ENCODE results near the gene MBD6. TPM values are rescaled to one million over a fixed set of nuclear protein-coding genes. Genes with fewer than 3 reads are reported as not detected.

Gene MBD6
- total RNA-seq, 4 donors from 2014 or later, result 36.6 to 155 (median 51.0) TPM

DNA sequence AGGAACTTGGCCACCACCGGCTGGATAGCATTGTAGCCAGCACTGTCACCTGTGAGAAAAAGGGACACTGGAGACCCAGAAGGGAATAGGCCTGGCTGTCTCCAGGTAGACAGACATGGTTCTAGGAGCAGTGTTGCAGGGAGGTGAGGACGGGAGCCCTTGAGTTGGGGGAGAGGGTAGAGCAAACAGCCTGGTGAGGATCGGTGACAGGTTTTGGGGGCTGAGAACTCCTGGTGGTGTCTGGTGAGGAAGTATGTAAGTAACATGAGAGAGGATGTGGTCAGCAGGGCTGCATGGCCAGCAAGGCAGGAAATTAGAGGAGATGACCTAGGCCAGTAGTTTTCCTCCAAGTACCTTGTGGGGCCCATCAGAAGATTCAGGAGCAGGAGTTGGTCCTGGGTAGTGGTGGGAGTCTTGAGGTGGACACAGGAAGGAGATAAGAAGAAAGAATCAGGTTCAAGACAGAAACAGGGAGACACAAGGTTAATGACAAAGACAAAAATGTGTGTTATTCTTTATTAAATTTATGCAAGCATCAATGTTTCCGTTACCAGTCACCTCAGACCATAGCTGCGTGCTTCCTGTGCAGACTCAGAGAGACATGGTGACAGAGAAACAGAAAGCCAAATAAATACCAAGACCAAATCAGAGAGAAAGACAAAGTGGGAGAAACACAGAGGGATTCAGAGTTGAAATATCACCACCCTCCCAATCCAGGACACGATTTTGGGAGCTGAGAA lies 43.1 kb upstream of the MBD6 start, which contains the start of gene ARHGAP9:
ARHGAP9 (minus strand) TSS at position 491 of the 740 bp plus-strand sequence; CDS start at position 31, 460 bp downstream.
- Histone ChIP-seq H3K4me1 (peaks cover 15 to 33% (median 16%) of the 10 kb centered on the region in 4 donors), H3K27ac (peak within 1 kb of the TSS; percentile 65 to 81 (median 78)), H3K36me3 (no peaks in the 10 kb centered on the region), H3K27me3 (peaks cover 71% of the 10 kb centered on the region), H3K9me3 (no peaks in the 10 kb centered on the region), H3K4me3 (peak within 1 kb of the TSS in 1 of 4 donors; percentile 44)
- DNase-seq, result no peak
- in situ Hi-C loops (cut with MboI; ENCODE audit: low pct_ligation_motif_present in 1 of 4, low pct_unique_long_range_greater_than_20kb in 1 of 4, low sequenced_read_pairs in 3 of 4) (no loop called here), intact Hi-C loops (cut with DNase I; ENCODE audit: low total_unique reads) (no loop called here)
- 48 to 58% methylated on average over 4 to 6 of the region's 6 CpGs for WGBS, 2 donors (ENCODE audit: low coverage in 1 of 2)
- TF ChIP-seq, protein P1, sequence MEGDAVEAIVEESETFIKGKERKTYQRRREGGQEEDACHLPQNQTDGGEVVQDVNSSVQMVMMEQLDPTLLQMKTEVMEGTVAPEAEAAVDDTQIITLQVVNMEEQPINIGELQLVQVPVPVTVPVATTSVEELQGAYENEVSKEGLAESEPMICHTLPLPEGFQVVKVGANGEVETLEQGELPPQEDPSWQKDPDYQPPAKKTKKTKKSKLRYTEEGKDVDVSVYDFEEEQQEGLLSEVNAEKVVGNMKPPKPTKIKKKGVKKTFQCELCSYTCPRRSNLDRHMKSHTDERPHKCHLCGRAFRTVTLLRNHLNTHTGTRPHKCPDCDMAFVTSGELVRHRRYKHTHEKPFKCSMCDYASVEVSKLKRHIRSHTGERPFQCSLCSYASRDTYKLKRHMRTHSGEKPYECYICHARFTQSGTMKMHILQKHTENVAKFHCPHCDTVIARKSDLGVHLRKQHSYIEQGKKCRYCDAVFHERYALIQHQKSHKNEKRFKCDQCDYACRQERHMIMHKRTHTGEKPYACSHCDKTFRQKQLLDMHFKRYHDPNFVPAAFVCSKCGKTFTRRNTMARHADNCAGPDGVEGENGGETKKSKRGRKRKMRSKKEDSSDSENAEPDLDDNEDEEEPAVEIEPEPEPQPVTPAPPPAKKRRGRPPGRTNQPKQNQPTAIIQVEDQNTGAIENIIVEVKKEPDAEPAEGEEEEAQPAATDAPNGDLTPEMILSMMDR (IDR thresholded peaks at IDR 0.05), result no peak
- peak in 1 of 3 donors; percentile 8 for TF ChIP-seq POLR2AphosphoS5 (IDR thresholded peaks at IDR 0.05)
- TF ChIP-seq EP300 (IDR thresholded peaks at IDR 0.05; ENCODE audit: low read depth), result no peak
- TF ChIP-seq POLR2A (IDR thresholded peaks at IDR 0.05), result peak; percentile 24

DNA sequence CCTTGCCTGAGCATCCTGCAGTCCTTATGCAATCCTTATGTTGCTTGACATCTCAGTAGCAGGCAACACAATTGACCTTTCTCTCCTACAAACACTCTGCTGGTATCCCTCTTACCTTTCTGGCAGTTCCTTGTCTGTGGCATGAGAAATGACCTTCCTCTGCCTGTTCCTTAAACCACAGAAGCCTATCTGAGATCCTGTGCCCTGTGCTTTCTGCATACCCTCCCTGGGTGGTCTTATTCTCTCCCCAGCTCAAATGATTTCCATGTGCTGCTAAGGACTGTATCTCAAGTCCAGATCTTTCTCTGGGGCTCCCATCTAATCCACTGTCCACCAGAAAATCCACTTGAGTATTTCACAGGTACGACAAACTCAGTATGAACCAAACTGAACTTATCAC lies 41.0 kb upstream of the MBD6 start:
- Histone ChIP-seq H3K4me1 (peaks cover 0 to 14% (median 0%) of the 10 kb centered on the region in 4 donors), H3K4me3 (no peak overlapping the region), H3K27ac (no peak overlapping the region), H3K36me3 (no peaks in the 10 kb centered on the region), H3K9me3 (no peaks in the 10 kb centered on the region), H3K27me3 (peaks cover 50% of the 10 kb centered on the region)
- intact Hi-C loops (cut with DNase I; ENCODE audit: low total_unique reads), result no loop called here
- no peak for TF ChIP-seq EP300 (IDR thresholded peaks at IDR 0.05; ENCODE audit: low read depth)
- TF ChIP-seq, protein P1 (IDR thresholded peaks at IDR 0.05), result no peak
- TF ChIP-seq POLR2AphosphoS5 (IDR thresholded peaks at IDR 0.05), result no peak
- TF ChIP-seq POLR2A (IDR thresholded peaks at IDR 0.05), result no peak
- WGBS, 2 donors (ENCODE audit: low coverage in 1 of 2), result 65% methylated on average over 1 of the region's 1 CpG; no CpG with 5 or more reads in 1 of the 2 donors
- DNase-seq, result no peak
- in situ Hi-C loops (cut with MboI; ENCODE audit: low pct_ligation_motif_present in 1 of 4, low pct_unique_long_range_greater_than_20kb in 1 of 4, low sequenced_read_pairs in 3 of 4), result no loop called here

DNA sequence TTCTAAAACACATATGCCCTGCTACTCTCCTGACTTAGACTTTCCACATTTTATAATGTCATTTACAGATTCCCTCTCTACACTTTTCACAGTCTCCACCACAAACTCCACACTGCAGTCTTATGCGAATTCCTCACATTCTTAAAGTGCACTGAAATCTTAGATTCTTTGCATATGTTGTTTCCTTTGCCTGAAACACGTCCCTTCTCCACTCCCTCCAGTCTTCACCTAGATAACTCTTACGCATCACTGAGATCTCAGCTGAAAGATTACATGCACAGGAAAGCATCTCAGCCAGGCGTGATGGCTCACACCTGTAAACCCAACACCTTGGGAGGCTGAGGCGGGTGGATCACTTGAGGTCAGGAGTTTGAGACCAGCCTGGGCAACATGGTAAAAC lies 39.2 kb upstream of the MBD6 start:
- in situ Hi-C loops (cut with MboI; ENCODE audit: low pct_ligation_motif_present in 1 of 4, low pct_unique_long_range_greater_than_20kb in 1 of 4, low sequenced_read_pairs in 3 of 4) (no loop called here), intact Hi-C loops (cut with DNase I; ENCODE audit: low total_unique reads) (no loop called here)
- WGBS, 2 donors (ENCODE audit: low coverage in 1 of 2), result 60 to 62% methylated on average over 3 to 5 of the region's 5 CpGs
- Histone ChIP-seq H3K27ac (no peak overlapping the region), H3K9me3 (no peaks in the 10 kb centered on the region), H3K27me3 (peaks cover 34% of the 10 kb centered on the region), H3K4me3 (no peak overlapping the region), H3K36me3 (no peaks in the 10 kb centered on the region), H3K4me1 (peaks cover 0 to 20% (median 4%) of the 10 kb centered on the region in 4 donors)
- no peak for DNase-seq
- TF ChIP-seq POLR2AphosphoS5 (IDR thresholded peaks at IDR 0.05) (no peak), EP300 (IDR thresholded peaks at IDR 0.05; ENCODE audit: low read depth) (no peak), POLR2A (IDR thresholded peaks at IDR 0.05) (no peak)
- TF ChIP-seq, protein P1 (IDR thresholded peaks at IDR 0.05), result no peak

DNA sequence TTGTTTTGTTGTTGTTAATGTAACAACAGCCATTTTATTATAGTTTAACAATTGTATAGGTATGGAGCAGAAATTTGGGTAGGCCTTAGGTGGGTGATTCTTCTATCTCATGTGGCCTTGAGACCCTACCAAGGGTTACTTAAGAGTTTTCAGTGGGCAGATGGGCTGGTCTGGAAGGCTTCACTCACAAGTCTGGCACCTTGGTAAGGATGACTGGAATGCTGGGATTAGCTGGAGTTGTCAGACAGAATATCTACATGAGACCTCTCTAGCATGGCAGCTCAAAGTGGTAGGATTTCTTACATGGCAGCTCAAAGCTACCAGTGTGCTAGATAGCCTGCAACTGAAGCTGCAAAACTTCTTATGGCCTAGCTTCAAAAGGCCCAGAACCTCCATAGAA lies 36.9 kb upstream of the MBD6 start:
- no peak for DNase-seq
- Histone ChIP-seq H3K4me3 (no peak overlapping the region), H3K4me1 (peaks cover 8 to 17% (median 14%) of the 10 kb centered on the region in 4 donors), H3K9me3 (no peaks in the 10 kb centered on the region), H3K36me3 (peaks cover 0 to 10% (median 3%) of the 10 kb centered on the region in 4 donors), H3K27ac (no peak overlapping the region), H3K27me3 (peaks cover 14% of the 10 kb centered on the region)
- intact Hi-C loops (cut with DNase I; ENCODE audit: low total_unique reads), result no loop called here
- TF ChIP-seq POLR2AphosphoS5 (IDR thresholded peaks at IDR 0.05), result no peak
- no peak for TF ChIP-seq POLR2A (IDR thresholded peaks at IDR 0.05)
- in situ Hi-C loops (cut with MboI; ENCODE audit: low pct_ligation_motif_present in 1 of 4, low pct_unique_long_range_greater_than_20kb in 1 of 4, low sequenced_read_pairs in 3 of 4), result no loop called here
